GM23248 (cell line): ENCODE data around the gene EDNRA. TPM values are rescaled to one million over a fixed set of nuclear protein-coding genes. Genes with fewer than 3 reads are reported as not detected.
A peak's percentile ranks its signal among the peaks of the same experiment; 100 is the strongest.

Source experiments
- DNase-seq: peaks from one replicate; pipeline ENCODE4 v3.0.0-alpha.2; 2015
- H2AFZ ChIP-seq: fragments of 200-600 bp; sonication (generic); 2 replicates; pipeline ENCODE4 v1.6.1; 2016; ENCODE audit warnings: antibody characterized with exemption
- H3F3A ChIP-seq: fragments of 200-600 bp; sonication (generic); 2 replicates; pipeline ENCODE4 v1.6.1; 2016; ENCODE audit warnings: mild to moderate bottlenecking, antibody characterized with exemption, mixed run types; ENCODE audit not compliant: insufficient read depth
- H3K27ac ChIP-seq: fragments of 200-600 bp; sonication (generic); 2 replicates; pipeline ENCODE4 v1.5.1; 2016; ENCODE audit warnings: mild to moderate bottlenecking
- H3K27me3 ChIP-seq: fragments of 200-600 bp; sonication (generic); replicated peaks from 2 replicates; pipeline ENCODE4 v1.6.1; 2016; ENCODE audit warnings: mild to moderate bottlenecking; ENCODE audit not compliant: insufficient read depth
- H3K36me3 ChIP-seq: fragments of 200-600 bp; sonication (generic); 2 replicates; pipeline ENCODE4 v1.6.1; 2016; ENCODE audit warnings: low read depth, mild to moderate bottlenecking
- H3K4me1 ChIP-seq: fragments of 200-600 bp; sonication (generic); 2 replicates; pipeline ENCODE4 v1.6.1; 2016; ENCODE audit warnings: mild to moderate bottlenecking; ENCODE audit not compliant: insufficient read depth
- H3K4me2 ChIP-seq: fragments of 200-600 bp; sonication (generic); one replicate; pipeline ENCODE4 v1.6.1; 2016; ENCODE audit warnings: mild to moderate bottlenecking; ENCODE audit not compliant: unreplicated experiment
- H3K4me3 ChIP-seq: fragments of 200-600 bp; sonication (generic); 2 replicates; pipeline ENCODE4 v1.5.1; 2016; ENCODE audit warnings: mild to moderate bottlenecking
- H3K79me2 ChIP-seq: fragments of 200-600 bp; sonication (generic); 2 replicates; pipeline ENCODE4 v1.6.1; 2016; ENCODE audit warnings: mild to moderate bottlenecking; ENCODE audit not compliant: insufficient read depth
- H3K9ac ChIP-seq: fragments of 200-600 bp; sonication (generic); 2 replicates; pipeline ENCODE4 v1.6.1; 2016; ENCODE audit warnings: mild to moderate bottlenecking
- H3K9me2 ChIP-seq: fragments of 200-600 bp; sonication (generic); 2 replicates; pipeline ENCODE4 v1.6.1; 2016; ENCODE audit warnings: mixed run types, mild to moderate bottlenecking, moderate library complexity; ENCODE audit not compliant: insufficient read depth
- H3K9me3 ChIP-seq: fragments of 200-600 bp; sonication (generic); one replicate; pipeline ENCODE4 v1.6.1; 2017; ENCODE audit warnings: low read depth
- H4K20me1 ChIP-seq: fragments of 200-600 bp; sonication (generic); 2 replicates; pipeline ENCODE4 v1.6.0; 2016; ENCODE audit not compliant: insufficient read depth
- EZH2 ChIP-seq: fragments of 200-600 bp; sonication (generic); IDR thresholded peaks from 2 replicates; pipeline ENCODE4 v1.6.1; 2018; ENCODE audit warnings: antibody characterized with exemption, mild to moderate bottlenecking; ENCODE audit not compliant: insufficient read depth, poor library complexity, severe bottlenecking
- EZH2phosphoT487 ChIP-seq: fragments of 200-600 bp; sonication (generic); IDR thresholded peaks from 2 replicates; pipeline ENCODE4 v1.6.1; 2018; ENCODE audit warnings: antibody characterized with exemption, moderate library complexity, mild to moderate bottlenecking, low read depth; ENCODE audit not compliant: insufficient read depth
- WGBS, 2 experiments: methylation state at CpG; one replicate each; pipeline ENCODE4 v1.1.6; 2015 to 2017; ENCODE audit warnings: low lambda C conversion rate in 2 of 2, low coverage in 1 of 2; ENCODE audit errors: missing lambda C conversion rate in 2 of 2; 5-methylcytosine and 5-hydroxymethylcytosine counted together
- in situ Hi-C: fragments of 300-500 bp; cut with MboI; formaldehyde crosslinking; loops from 2 replicates; pipeline ENCODE4 v1.15.0; 2020
- polyA plus RNA-seq: library from polyadenylated mRNA; unstranded; fragments of >200 nt; fragmentation: Nextera tagmentation; extraction: Ambion mirVana; gene quantifications from 2 replicates; pipeline ENCODE4 v1.2.1, GENCODE V29; 2016
- total RNA-seq: library from RNA; depleted of rRNA; stranded (reverse); fragments of >200 nt; shearing (Covaris generic); gene quantifications from 2 replicates; pipeline ENCODE4 v1.2.3, GENCODE V29; 2014

Gene EDNRA
- total and polyA plus RNA-seq, 2 experiments from 2014 or later: 0.48 to 0.86 TPM

DNA sequence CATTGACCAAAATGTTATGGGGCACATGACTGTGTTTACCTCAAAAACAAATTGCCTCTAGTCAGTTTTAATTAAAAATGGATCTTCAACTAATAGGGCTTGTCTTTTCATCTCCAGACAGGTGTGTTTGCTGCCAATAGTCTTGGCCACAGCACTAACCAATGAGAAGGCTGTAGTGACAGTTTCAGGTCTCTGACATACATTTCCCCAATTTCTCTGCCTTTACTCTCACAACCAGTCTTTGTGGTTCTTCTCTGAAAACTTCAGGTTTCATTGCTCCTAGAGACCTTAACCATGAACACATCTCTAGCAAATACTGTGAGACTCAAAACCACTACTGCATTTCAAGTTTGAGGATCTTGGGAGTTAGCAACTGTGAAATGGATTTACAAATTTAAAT lies 3.5 kb upstream of the EDNRA start:
- in situ Hi-C loops: no loop called here
- H3K27me3 ChIP-seq: peaks cover 16% of the 10 kb centered on the region; the same call in 1 of the 2 replicates
- H3K9ac ChIP-seq: no peak overlapping the region
- no peak for DNase-seq
- no peaks in the 10 kb centered on the region for H4K20me1 ChIP-seq
- 0 out of 2 replicates have a peak, but pooled peaks cover 5% of the 10 kb centered on the region for H3F3A ChIP-seq
- H3K9me2 ChIP-seq: no peaks in the 10 kb centered on the region
- H3K4me3 ChIP-seq: no peak overlapping the region
- H3K4me2 ChIP-seq: no peak overlapping the region
- peaks cover 7% of the 10 kb centered on the region; the same call in 1 of the 2 replicates for H3K4me1 ChIP-seq
- no peaks in the 10 kb centered on the region for H3K9me3 ChIP-seq
- no peak overlapping the region for H3K27ac ChIP-seq
- H3K79me2 ChIP-seq: no peaks in the 10 kb centered on the region
- no peak for TF ChIP-seq EZH2
- no peak for TF ChIP-seq EZH2phosphoT487
- no peaks in the 10 kb centered on the region for H3K36me3 ChIP-seq
- no peak overlapping the region for H2AFZ ChIP-seq

- Histone ChIP-seq H3K27me3 (peaks cover 16% of the 10 kb centered on the region; the same call in 1 of the 2 replicates), H3K79me2 (no peaks in the 10 kb centered on the region), H3F3A (0 out of 2 replicates have a peak, but pooled peaks cover 5% of the 10 kb centered on the region), H3K4me1 (peaks cover 7% of the 10 kb centered on the region; the same call in 1 of the 2 replicates), H2AFZ (no peak overlapping the region), H4K20me1 (no peaks in the 10 kb centered on the region), H3K9me2 (no peaks in the 10 kb centered on the region), H3K9ac (no peak overlapping the region), H3K4me3 (no peak overlapping the region), H3K4me2 (no peak overlapping the region), H3K36me3 (no peaks in the 10 kb centered on the region), H3K9me3 (no peaks in the 10 kb centered on the region), H3K27ac (no peak overlapping the region)
- WGBS, 2 experiments: 31 to 38% methylated on average over 2 of the region's 2 CpGs
- no peak for DNase-seq
- in situ Hi-C loops: no loop called here
- no peak for TF ChIP-seq EZH2phosphoT487
- no peak for TF ChIP-seq EZH2
Observed at GRCh38 chr4:147479376-147479775, 1.5 kb upstream of the EDNRA start.

DNA sequence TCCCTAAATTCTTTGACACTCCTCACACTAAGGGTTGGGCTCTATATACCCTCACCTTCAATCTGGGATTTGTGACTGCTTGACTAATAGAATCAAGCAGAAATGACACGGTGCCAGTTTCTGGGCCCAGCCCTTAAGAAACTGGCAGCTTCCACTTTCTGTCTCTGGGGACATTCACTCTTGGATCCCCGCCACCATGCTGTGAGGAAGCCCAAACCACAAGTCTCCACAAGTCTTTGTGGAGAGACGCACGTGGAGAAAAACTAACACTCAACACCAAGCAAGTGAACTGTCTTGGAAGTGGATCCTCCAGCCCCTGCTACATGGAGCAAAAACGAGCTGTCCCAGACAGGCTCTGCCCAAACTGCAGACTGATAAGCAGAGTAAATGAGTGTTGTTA lies 1.1 kb upstream of the EDNRA start:
- no peak overlapping the region for H3K4me2 ChIP-seq
- TF ChIP-seq EZH2: no peak
- no peak for TF ChIP-seq EZH2phosphoT487
- H3K4me1 ChIP-seq: peaks cover 7% of the 10 kb centered on the region; the same call in 1 of the 2 replicates
- H3K27me3 ChIP-seq: peaks cover 16% of the 10 kb centered on the region; the same call in 1 of the 2 replicates
- 0 out of 2 replicates have a peak, but pooled peaks cover 5% of the 10 kb centered on the region for H3F3A ChIP-seq
- H3K36me3 ChIP-seq: no peaks in the 10 kb centered on the region
- H4K20me1 ChIP-seq: no peaks in the 10 kb centered on the region
- no peak overlapping the region for H3K4me3 ChIP-seq
- H3K27ac ChIP-seq: no peak overlapping the region
- WGBS, 2 experiments: 38 to 42% methylated on average over 5 of the region's 5 CpGs
- H3K9me2 ChIP-seq: no peaks in the 10 kb centered on the region
- in situ Hi-C loops: no loop called here
- DNase-seq: peak; percentile 58
- H3K9ac ChIP-seq: no peak overlapping the region
- H3K79me2 ChIP-seq: no peaks in the 10 kb centered on the region
- no peak overlapping the region for H2AFZ ChIP-seq
- no peaks in the 10 kb centered on the region for H3K9me3 ChIP-seq

DNA sequence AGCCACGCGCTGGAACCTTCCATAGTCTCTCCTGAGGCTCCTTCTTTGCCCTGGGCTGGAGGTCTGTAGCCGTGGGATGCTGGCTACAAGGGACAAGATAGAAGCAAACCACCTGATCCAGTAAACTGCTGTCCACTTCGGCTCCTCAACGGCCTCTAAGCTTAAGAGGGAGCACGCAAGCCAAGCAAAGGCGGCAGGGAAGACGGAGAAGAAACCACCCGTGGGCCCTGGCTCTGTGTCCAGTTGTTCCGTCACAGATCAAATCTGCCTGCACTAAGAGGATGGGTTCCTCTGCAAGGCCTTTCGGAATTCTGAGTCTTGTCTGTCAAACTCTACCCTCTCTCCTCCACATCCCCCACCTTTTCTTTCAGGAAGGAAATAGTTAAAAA lies 401 bp upstream of the EDNRA start:
- Histone ChIP-seq H3K79me2 (no peaks in the 10 kb centered on the region), H3K36me3 (no peaks in the 10 kb centered on the region), H3K9me3 (no peaks in the 10 kb centered on the region), H3K9me2 (no peaks in the 10 kb centered on the region), H4K20me1 (no peaks in the 10 kb centered on the region), H3K4me1 (peaks cover 7% of the 10 kb centered on the region; the same call in 1 of the 2 replicates), H3K27me3 (peaks cover 16% of the 10 kb centered on the region; the same call in 1 of the 2 replicates), H3K27ac (no peak overlapping the region), H3K4me3 (peak overlapping the region; percentile 73), H3F3A (0 out of 2 replicates have a peak, but pooled peaks cover 5% of the 10 kb centered on the region), H3K9ac (peak overlapping the region; percentile 57), H3K4me2 (peak overlapping the region; percentile 69), H2AFZ (peak overlapping the region; percentile 63)
- TF ChIP-seq EZH2phosphoT487: no peak
- TF ChIP-seq EZH2: no peak
- in situ Hi-C loops: no loop called here
- DNase-seq: no peak
- WGBS, 2 experiments: 57 to 59% methylated on average over 11 of the region's 11 CpGs

- 6 to 10% methylated on average over 11 to 13 of the region's 13 CpGs for WGBS, 2 experiments
- H3K4me3 ChIP-seq: peak overlapping the region; percentile 73
- DNase-seq: peak; percentile 44
- H3K27ac ChIP-seq: no peak overlapping the region
- H2AFZ ChIP-seq: peak overlapping the region; percentile 63
- no peaks in the 10 kb centered on the region for H3K36me3 ChIP-seq
- H3K9me2 ChIP-seq: no peaks in the 10 kb centered on the region
- peaks cover 7% of the 10 kb centered on the region; the same call in 1 of the 2 replicates for H3K4me1 ChIP-seq
- no peaks in the 10 kb centered on the region for H3K79me2 ChIP-seq
- H3K9me3 ChIP-seq: no peaks in the 10 kb centered on the region
- peaks cover 16% of the 10 kb centered on the region; the same call in 1 of the 2 replicates for H3K27me3 ChIP-seq
- in situ Hi-C loops: no loop called here
- peak overlapping the region; percentile 69 for H3K4me2 ChIP-seq
- 0 out of 2 replicates have a peak, but pooled peaks cover 5% of the 10 kb centered on the region for H3F3A ChIP-seq
- H3K9ac ChIP-seq: peak overlapping the region; percentile 57
- TF ChIP-seq EZH2 (no peak), EZH2phosphoT487 (no peak)
- no peaks in the 10 kb centered on the region for H4K20me1 ChIP-seq
Observed at GRCh38 chr4:147481577-147482109, 746 bp downstream of the EDNRA start.
